Neutrophil (primary cell): ENCODE data around the gene KCNH1.

Experiments
- H3K27ac ChIP-seq: fragments of 200-600 bp; sonication (generic); 2 replicates; pipeline ENCODE4 v1.5.1; 2016; ENCODE audit warnings: mild to moderate bottlenecking, moderate library complexity
- H3K27me3 ChIP-seq: fragments of 200-600 bp; sonication (generic); 2 replicates; pipeline ENCODE4 v1.6.0; 2016; ENCODE audit warnings: mild to moderate bottlenecking
- H3K36me3 ChIP-seq: fragments of 200-600 bp; sonication (generic); 2 replicates; pipeline ENCODE4 v1.5.1; 2017
- H3K4me1 ChIP-seq, 2 experiments: fragments of 200-600 bp in 1 of 2; sonication (generic) in 1 of 2; 1 replicate in 1 of 2; 2 replicates in 1 of 2; pipeline versions ENCODE4 v1.5.1 to v1.6.1; 2013 to 2016; ENCODE audit warnings: low read depth in 1 of 2, low read length in 1 of 2, mild to moderate bottlenecking in 1 of 2, moderate library complexity in 1 of 2; ENCODE audit not compliant: control insufficient read depth in 1 of 2, insufficient read depth in 1 of 2
- H3K4me3 ChIP-seq, 2 experiments: fragments of 200-600 bp in 1 of 2; sonication (generic) in 1 of 2; 1 replicate in 1 of 2; 2 replicates in 1 of 2; pipeline ENCODE4 v1.5.1; 2013 to 2016; ENCODE audit warnings: low read depth in 1 of 2, low read length in 1 of 2, mild to moderate bottlenecking in 1 of 2, moderate library complexity in 1 of 2
- H3K9me3 ChIP-seq: fragments of 200-600 bp; sonication (generic); 2 replicates; pipeline ENCODE4 v1.5.1; 2016
- TF ChIP-seq, protein P1 (sequence below): fragments of 200-600 bp; sonication (generic); IDR thresholded peaks from 2 replicates; pipeline ENCODE4 v1.5.1; 2016; ENCODE audit warnings: antibody characterized with exemption

KCNH1 gene

DNA sequence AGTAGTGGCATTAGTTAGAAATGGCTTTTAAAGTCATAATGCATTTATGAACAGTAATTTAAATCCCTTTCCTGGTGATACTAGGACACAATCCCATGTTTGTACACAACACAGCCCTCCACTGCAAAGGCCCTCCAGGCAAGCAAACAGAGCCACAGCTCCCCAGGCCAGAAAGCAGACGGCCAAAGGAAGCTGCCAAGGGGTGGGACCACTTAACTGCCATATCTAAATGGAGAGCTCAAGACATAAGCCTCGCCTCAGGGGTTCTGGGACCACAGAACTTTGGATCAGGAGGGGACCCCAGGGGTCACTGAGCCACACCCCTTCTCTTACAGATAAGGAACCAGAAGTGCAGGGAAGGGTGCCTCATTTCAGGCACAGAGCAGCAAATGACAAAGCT, 189.7 kb downstream of the KCNH1 start:
- no peaks in the 10 kb centered on the region for H3K27me3 ChIP-seq
- no peak overlapping the region for H3K27ac ChIP-seq
- no peaks in the 10 kb centered on the region for H3K4me1 ChIP-seq
- no peaks in the 10 kb centered on the region for H3K9me3 ChIP-seq
- no peaks in the 10 kb centered on the region for H3K36me3 ChIP-seq
- TF ChIP-seq, protein P1, sequence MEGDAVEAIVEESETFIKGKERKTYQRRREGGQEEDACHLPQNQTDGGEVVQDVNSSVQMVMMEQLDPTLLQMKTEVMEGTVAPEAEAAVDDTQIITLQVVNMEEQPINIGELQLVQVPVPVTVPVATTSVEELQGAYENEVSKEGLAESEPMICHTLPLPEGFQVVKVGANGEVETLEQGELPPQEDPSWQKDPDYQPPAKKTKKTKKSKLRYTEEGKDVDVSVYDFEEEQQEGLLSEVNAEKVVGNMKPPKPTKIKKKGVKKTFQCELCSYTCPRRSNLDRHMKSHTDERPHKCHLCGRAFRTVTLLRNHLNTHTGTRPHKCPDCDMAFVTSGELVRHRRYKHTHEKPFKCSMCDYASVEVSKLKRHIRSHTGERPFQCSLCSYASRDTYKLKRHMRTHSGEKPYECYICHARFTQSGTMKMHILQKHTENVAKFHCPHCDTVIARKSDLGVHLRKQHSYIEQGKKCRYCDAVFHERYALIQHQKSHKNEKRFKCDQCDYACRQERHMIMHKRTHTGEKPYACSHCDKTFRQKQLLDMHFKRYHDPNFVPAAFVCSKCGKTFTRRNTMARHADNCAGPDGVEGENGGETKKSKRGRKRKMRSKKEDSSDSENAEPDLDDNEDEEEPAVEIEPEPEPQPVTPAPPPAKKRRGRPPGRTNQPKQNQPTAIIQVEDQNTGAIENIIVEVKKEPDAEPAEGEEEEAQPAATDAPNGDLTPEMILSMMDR = no peak
- H3K4me3 ChIP-seq = no peak overlapping the region

DNA sequence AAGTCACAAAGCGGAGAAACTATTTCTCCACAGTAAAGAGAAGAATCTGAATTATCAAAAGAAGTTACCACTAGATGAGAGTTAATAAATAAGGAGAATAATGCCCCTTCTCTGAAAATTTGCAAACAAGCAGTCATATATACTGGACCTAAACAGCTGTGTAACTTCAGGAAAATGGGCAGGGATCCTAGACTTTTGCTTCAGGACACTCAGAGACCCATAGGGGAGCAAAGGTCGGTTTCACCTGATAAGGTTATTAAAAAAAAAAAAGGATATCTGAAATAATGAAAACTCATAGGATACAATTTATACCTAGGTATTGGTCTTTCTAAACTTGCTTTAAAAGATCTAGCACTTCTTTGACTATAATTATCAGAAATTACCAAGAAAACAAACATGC, 191.4 kb downstream of the KCNH1 start:
- TF ChIP-seq, protein P1 = no peak
- Histone ChIP-seq H3K4me1 (no peaks in the 10 kb centered on the region), H3K27ac (no peak overlapping the region), H3K36me3 (no peaks in the 10 kb centered on the region), H3K27me3 (no peaks in the 10 kb centered on the region), H3K4me3 (no peak overlapping the region), H3K9me3 (no peaks in the 10 kb centered on the region)

DNA sequence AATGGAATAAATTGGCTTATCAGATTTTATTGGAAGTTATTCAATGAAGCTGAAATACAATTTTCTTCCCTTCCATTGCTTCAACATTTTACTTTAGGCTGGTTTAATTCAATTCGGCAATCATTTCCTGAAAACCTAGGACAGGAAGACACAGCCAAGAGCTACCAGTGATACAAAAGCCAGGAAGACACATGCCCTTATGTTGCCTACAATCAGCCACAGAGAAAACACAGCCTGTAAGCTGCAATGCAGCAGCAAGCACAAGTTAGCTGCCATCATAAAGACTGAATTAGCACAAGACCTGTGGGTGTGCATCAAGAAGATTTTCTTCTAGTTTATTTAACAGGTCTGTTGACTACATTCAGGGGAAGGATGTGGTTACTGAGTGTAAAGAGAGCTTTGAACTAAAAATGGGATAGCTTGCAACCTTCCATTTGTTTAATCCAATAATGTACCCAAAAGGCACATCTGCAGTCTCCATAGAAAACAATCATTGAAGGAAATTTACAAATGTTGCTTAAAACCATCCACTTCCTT, 193.8 kb downstream of the KCNH1 start:
- H3K4me1 ChIP-seq = no peaks in the 10 kb centered on the region
- TF ChIP-seq, protein P1 = no peak
- H3K27me3 ChIP-seq = no peaks in the 10 kb centered on the region
- H3K4me3 ChIP-seq = no peak overlapping the region
- no peak overlapping the region for H3K27ac ChIP-seq
- H3K36me3 ChIP-seq = no peaks in the 10 kb centered on the region
- no peaks in the 10 kb centered on the region for H3K9me3 ChIP-seq

DNA sequence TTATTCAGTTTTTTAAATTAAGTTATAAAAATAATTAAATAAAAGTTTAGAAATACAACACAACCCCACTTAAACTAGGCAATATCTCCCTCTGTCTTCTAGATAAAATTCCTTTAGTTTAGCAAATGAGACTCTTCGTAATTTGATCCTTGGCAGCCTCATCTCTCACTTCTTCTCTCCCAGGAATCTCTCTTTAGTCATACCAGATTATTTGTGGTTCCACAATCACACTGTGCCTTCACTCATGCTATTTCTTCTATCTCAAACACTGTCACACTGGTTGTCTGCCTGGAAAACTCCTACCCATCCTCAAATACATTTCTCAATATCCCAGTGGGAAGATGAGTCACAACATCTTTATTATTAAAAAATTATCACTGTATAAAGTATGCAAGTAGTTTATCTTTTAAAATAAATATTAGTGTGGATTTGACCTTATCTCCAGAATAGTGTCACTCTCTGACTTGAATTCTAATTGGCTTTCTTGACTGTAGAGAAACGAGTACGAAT, 195.5 kb downstream of the KCNH1 start:
- Histone ChIP-seq H3K9me3 (no peaks in the 10 kb centered on the region), H3K27ac (no peak overlapping the region), H3K4me1 (no peaks in the 10 kb centered on the region), H3K27me3 (no peaks in the 10 kb centered on the region), H3K4me3 (no peak overlapping the region), H3K36me3 (no peaks in the 10 kb centered on the region)
- TF ChIP-seq, protein P1 = no peak

DNA sequence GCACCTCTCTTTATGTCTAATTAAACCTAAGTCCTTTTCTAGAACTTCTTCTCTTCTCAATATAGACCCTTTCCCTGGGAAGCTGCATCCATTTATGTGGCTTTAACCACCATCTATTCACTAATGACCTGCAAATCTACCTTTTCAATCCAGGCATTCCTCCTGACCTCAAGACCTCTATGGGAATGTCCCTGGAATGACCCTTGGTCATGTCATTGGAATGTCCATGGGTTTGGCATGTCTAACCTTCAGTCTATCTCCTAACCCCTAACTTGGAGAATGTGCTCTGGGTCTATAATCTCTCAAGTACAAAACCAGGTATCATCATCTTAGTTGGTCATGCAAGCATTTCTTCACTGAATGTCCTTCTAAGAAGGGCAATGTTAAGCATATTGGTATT, 196.1 kb downstream of the KCNH1 start:
- no peaks in the 10 kb centered on the region for H3K36me3 ChIP-seq
- TF ChIP-seq, protein P1 = no peak
- no peaks in the 10 kb centered on the region for H3K9me3 ChIP-seq
- H3K27me3 ChIP-seq = no peaks in the 10 kb centered on the region
- no peak overlapping the region for H3K4me3 ChIP-seq
- H3K4me1 ChIP-seq = no peaks in the 10 kb centered on the region
- no peak overlapping the region for H3K27ac ChIP-seq
